Right hindlimb (tissue), 1 donor: Measurements from ENCODE around the gene TSC2.
"Not testable (repeated sequence)": the region's sequence is repeated elsewhere in the genome, so short reads cannot be mapped to it uniquely, and the experiment has no call there.

ENCODE experiments used
- DNase-seq: peaks from one replicate; pipeline ENCODE4 v3.0.0-alpha.2; 2018

Gene TSC2

DNA sequence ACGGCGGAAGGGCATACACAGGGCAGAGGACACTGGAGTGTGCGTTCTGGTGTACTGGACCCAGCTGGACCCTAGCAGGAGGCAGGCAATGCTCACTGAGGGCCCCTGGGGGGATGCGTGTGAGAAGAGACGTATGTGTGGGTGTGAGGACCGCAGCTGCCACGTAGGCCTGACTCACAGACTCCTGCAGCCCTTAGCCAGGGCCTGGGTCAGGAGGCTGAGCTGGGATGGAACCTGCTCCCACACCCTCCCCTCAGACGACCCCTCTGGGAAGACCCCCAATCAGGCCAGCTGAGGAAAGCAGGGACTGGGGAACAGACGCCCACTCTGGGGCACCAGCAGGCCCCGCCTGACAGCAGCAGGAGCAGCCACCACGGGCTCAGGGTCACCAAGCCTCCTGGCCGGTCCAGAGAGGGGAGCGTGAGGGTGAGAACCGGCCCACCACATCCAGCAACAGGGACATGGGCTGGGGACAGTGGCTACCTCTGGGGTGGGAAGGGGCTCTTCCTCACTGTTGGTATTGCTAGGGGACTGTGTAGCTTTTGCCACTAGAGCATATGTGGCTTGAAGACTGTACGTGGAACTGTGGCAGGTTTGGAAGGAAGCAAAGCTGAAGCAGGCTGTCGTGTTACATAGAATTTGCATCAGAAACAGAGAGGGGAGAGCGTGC, 59.5 kb downstream of the TSC2 start:
- not testable (repeated sequence) for DNase-seq

DNA sequence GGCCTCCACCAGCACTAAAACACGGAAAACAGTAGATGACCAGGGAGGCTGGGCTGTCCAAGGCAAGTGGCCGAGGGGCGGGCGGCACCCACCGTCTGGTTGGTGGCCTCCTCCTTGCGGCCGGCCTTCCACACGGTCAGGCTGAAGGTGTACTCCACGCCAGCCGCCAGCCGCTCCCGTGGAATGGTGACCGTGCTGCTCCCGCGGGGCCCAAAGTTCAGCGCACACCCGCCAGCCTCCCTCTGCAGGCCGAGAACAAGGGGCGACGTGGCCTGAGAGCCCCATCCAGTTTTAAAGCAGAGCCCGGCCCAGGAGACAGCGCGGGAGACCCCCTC, 60.0 kb downstream of the TSC2 start:
- DNase-seq: not testable (repeated sequence)

DNA sequence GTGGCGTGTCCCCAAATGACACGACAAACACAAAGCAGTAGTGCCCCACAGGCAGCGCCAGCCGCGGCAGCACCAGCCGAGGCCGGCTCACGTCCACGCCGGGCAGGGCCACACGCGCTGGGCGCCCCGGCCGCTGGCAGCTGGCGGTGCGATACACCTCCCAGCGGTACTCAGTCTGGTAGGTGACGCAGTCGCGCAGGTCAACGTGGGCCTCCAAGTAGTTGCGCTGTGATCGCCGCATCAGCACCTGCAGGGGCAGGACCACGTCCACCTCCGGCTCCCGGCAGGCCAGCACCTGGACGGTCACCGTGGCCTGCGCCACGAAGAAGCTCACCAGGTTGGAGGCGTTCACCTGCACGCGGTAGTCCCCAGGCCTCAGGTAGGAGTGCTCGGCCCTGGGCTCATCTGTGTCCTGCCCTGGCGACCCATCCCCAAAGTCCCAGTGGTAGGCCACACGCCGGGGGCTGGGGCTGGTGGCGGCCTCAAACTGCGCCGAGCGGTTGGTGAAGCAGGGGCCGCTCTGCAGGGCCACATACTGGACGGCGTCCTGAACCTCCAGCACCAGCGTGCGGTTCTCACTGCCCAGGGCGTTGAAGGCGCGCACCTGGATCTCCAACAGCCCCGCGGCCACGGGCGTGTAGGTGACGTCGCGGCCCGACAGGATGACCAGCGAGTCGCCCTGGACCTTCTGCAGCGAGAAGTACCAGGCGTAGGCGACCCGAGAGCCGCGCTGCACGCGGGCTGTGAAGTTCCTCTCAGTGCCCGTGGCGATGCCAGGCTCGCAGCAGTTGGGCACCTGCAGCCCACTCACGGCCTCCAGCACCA, 60.9 kb downstream of the TSC2 start:
- not testable (repeated sequence) for DNase-seq

DNA sequence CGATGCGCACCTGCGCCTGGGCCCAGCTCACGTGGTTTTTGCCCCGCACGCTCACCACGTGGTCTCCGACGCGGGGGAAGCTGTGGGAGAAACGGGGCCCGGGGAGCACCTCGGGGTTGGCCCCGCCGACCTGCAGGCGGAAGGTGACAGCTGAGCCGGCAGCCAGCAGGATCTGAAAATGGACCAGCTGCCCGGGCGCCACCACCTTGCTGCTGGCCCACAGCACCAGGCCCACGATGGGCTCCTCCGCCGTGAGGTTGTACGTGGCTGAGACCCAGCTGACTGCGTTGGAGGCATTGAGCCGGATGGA, 61.4 kb downstream of the TSC2 start:
- not testable (repeated sequence) for DNase-seq

DNA sequence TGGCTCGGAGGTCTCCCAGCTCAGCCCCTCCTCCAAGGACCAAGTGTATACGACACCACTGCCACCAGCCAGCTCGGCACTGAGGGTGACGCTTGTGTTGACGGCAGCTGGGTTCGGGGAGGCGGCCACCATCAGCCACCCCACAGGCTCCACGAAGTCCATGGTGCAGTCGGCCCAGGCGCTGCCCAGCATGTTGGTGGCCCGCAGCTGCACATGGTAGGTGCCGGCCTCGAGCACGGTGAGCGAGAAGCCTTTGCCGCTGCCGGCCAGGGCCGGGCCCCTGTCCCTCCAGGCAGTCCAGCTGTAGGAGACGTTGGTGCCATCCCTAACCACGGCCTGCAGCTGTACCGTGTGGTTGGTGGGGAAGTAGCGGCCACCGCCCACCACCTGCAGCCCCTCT, 62.1 kb downstream of the TSC2 start:
- DNase-seq: not testable (repeated sequence)

DNA sequence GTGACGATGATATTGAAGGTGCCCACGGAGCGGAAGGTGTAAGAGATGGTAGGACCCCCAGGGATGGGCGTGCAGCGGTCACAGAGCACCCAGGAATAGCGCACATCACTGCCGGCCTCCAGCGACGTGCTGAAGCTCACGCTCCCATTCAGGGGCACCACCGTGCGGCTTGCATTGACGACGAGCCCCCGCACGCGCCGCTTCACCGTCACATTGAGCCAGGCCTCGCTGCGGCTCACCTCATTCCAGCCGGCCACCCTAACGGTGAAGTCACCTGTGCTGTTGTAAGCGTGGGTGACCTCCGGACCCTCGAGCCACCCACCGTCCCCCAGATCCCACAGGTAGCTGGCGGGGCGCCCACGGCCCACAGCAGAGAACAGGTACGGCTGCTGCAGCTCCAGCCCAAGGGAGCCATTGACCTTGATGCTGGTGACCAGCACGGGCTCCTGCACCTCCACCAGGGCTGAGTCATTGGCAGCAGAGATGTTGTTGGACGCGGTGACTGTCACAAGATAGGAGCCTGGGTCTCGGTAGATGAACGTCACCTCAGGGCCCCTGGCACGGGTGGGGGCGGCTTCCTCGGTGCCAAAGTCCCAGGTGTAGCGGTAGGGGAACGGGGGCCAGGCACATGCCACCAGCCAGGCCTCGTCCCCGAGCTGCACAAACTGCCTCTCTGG, 62.7 kb downstream of the TSC2 start:
- not testable (repeated sequence) for DNase-seq

DNA sequence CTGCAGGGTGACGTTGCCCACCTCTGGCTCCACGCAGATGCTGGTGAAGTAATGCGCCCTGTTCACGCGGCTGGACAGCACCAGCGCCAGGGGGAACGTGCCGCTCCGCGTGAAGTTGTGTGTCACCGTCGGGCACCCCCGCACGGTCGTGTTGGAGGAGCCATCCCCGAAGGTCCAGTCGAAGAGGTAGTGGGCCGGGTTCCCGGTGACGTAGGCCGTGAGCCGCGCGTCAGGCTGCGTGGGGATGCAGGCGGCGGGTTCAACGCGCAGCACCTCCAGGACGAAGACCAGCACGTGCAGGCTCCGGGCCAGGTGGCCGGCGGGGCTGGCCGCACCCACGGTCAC, 63.2 kb downstream of the TSC2 start:
- DNase-seq: not testable (repeated sequence)

DNA sequence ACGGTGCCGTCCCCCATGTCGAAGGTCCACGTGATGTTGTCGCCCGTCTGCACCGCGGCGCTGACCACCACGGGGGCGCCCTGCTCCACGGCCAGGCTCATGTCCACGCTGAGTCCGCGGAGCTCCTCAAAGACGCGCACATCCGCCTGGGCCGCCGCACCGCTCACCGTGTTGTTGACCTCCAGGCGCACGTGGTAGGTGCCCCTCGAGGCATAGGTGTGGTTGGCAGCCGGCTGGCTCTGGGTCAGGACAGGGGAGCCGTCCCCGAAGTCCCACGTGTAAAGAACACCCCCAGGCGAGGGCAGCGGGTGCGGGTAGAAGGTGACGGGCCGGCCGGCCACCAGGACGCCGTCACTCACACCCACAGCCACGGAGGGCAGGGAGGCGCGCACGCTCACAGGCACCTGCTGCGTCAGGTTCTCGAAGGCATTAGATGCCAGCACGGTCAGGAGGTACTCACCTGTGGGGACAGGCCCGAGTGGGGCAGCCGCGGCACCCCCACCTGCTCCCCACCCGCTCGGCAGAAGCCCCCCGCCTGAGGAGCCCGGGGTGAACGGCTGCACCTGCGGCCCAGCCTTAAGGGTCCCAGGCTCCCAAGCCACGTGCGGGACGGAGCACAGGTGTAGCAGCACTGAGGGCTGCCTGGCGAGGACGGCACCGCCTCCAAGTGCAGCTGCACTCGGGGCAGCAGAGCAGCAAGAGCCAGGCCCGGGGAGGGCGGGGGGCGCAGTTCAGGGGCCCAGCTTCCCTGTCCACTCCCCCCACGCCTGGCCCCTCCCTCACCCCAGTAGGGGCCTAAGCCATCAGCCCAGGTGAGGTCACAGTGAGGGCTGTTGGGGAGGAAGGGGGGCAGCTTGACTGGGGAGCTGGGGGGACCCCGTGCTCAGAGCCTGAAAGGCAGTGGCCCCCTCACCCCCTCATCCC, 63.9 kb downstream of the TSC2 start:
- not testable (repeated sequence) for DNase-seq

DNA sequence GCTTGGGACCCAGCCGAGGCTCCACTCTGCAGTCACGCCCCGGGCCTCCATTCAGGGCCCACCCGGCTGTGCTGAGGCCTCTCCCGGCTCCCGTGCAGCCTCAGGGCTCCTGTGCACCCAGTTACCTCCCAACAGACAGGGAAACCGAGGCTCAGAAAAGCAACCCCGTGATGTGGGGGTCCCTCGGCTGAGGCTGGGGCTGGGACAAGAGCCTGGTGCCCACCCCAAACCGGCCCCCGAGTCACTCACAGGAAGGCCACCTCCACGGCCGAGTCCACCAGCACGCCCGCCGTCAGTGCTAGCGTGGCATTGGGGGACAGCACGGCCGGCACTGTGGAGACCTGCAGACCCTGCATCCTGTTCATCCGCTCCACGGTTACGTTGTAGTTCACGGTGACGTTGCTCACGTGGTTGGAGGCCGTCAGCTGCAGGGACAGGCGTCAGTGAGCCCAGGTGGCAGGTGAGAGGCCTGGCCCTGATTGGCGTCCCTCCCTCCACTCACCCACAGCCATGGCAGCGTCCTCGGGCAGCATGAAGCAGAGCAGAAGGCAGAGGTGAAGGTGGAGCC, 64.8 kb downstream of the TSC2 start:
- not testable (repeated sequence) for DNase-seq

DNA sequence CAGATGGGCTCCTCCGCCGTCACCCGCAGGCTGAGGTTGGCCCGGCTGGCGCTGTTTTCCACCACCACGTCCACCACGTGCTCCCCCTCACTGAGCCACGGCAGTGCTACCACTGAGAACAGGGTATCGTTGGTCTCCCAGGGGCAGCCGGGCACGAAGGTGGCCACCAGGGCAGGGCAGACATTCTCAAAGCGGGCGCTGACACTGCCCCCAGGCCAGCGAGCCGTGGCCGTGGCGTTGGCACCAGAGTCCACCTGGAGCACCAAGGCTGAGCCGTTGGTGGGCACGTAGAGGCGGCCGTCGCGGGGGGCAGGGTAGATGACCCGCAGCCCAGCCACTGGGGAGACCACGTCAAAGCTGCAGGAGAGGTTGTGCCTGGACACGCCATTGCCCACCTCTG, 66.4 kb downstream of the TSC2 start:
- DNase-seq: not testable (repeated sequence)

DNA sequence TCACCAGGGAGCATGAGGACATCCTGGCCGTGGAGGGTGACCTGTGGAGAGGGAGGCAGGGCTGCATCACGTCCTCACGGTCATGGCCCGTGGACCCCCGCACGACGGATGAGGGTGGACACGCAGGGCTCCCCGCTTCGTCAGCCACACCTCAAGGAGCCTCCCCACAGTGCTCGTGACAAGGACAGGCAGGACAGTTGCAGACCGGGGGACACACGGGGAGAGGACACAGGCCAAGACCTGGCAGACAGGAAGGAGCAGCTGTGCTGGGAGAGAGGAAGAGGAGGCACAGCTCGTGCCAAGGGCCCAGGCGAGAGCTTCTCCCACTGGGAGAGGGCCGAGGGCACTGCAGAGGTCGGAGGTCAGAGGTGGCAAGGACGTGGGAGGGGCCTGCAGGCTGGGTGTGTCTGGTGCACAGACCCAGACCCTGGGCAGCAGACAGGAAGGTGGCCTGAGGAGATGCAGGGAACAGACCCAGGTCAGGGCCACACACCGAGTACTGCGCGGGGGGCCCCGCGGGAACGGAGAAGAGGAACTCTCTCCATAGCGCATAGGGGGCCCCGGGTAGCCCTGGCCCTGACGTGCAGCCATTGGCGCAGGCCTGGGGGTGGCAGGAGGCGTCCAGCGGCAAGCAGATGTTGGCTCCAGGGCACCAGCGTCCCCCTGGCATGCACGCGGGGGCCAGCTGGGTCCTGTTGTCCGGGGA, 67.3 kb downstream of the TSC2 start:
- DNase-seq: not testable (repeated sequence)

DNA sequence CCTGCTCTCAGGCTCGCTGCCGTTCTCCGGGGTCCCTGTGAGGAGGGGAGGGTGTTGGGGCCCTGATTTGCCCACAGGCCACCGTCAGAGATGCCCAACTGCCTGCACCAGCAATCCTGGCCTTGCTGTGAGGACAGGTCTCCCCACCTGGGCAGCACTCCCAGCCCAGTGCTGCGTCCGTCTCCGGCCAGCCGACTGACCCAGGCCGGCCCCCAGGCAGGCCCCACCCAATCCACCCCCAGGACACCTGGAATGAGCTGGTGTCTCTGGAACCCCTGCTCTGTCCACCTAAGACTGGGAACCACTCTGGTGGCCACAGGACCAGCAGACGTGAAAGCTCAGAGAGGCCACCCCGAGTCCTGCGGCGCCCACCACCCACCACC, 67.8 kb downstream of the TSC2 start:
- no peak for DNase-seq

DNA sequence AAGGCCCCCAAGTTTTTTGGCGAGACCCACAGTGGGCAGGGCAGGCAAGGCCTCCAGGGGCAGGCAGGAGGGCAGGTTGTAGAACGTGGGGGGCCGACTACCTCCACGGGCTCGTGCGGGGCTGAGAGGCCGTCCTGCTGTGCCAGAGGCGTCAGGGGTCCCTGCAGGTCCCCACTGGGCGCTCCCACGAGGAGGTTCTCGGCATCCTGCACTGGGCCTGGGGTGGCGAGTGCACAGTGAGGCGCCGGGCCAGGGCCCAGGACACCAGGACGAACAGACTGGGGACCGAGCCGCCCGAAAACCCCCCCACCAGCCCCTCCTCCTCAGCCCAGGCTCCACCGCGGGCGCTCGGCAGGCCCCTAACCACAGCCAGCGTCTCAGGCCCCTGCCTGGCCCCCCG, 68.6 kb downstream of the TSC2 start:
- DNase-seq: not testable (repeated sequence)

DNA sequence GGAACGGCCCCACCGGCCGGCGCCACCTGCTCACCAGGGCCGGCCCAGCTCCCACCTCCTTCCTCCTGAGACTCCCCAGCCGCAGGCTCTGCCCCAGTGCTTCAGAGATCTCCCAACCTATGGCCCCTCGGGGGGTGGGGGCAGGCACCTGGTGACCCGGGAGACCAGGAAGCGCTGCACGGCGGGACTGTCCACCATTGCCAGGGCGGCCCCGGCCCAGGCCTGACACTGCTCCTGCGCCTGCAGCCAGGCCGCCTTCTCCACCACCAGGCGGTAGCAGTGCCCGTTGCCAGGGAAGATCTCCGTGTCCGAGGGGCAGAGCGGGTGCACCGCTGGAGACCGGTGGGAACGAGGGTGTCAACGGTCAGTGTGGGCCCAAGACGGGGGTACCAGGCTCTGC, 69.6 kb downstream of the TSC2 start:
- DNase-seq: not testable (repeated sequence)

DNA sequence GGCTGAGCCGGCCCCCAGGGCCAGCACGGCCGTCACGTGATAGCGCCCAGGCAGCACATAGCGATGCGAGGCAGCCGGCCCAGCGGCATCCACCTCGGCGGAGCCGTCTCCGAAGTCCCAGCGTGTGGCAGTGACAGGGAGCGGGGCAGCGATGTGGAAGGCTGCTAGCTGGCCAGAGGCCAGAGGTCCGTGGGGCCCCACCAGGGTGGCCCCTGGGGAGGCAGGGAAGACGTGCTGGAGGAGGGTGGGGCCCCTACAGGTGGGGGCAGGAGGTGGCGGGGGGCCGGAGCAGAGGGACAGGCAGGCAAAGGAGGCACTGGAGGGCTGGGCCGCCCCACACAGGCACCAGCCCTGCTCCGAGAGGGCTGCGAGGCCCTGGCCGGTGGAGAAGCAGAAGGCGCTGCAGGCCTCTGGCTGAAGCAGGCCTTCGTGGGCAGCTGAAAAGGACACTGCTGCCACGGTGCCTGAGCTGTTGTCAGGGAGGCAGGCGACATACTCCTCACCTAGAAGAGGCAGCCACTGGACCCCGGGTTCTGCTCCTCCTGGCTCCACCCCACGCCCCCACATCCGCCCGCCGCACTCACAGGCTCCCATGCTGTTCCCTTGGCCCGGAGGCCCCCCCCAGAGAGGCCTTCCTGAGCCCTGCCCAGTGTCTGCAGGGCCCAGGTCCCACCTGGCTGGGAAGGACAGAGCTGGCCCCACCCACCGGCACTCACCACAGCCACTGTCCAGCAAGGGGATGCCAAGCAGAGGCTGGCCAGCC, 70.4 kb downstream of the TSC2 start:
- not testable (repeated sequence) for DNase-seq

DNA sequence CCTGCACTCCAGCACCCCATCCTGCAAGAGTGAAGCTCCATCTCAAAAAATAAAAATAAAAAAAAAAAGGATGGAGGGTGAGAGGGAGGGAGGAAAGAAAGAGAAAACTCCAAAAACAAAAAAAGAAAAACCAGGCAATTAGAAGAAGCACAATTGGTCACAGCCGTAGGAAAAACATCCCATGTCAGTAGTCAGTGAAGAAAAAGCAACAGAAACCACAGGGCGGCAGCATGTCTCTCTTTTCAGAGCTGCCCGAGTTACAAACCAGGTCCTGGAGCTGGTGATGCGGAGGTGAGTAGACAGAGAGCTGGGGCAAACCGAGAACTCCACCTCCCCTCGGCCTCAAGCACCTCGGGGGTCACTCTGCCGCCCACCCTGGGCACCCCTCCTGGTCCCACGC, 73.5 kb downstream of the TSC2 start:
- peak; percentile 71 for DNase-seq

DNA sequence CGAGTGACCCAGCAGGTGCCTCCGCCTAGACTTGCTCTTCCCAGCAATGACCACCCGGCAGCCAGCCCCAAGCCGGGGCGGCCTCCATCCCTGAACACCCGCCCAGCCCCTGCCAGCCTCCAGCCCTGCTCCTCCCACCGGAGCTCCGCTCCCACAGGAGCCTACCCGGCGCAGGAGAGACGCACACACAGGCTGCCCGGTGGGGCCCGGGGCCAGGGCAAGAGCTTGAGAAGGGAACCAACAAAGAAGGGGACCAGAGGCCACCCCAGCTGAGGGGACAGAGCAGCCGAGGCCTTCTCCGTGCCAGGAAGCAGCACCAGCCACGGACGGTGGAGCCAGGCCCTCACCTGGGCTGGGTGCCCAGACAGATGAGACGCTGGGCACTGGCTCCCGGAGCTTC, 74.1 kb downstream of the TSC2 start:
- DNase-seq: no peak

DNA sequence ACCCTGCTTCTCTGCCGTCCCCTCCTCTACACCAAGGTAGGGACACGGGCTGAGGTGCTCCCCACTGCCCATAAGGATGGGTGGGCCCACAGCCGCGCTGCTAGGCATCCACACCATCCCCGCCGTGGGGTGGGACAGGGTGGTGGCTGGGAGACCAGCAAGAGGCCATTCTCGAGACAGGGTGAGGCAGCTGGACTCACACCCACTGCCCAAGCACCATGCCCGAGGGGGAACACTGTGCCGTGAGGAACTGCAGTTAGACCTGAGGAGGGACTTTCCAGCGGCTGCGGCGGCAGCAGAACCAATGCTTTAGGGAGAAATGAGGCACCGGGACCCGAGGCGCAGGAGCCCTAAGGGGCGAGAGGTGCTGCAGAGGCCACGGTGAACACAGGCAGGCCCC, 74.6 kb downstream of the TSC2 start:
- no peak for DNase-seq

DNA sequence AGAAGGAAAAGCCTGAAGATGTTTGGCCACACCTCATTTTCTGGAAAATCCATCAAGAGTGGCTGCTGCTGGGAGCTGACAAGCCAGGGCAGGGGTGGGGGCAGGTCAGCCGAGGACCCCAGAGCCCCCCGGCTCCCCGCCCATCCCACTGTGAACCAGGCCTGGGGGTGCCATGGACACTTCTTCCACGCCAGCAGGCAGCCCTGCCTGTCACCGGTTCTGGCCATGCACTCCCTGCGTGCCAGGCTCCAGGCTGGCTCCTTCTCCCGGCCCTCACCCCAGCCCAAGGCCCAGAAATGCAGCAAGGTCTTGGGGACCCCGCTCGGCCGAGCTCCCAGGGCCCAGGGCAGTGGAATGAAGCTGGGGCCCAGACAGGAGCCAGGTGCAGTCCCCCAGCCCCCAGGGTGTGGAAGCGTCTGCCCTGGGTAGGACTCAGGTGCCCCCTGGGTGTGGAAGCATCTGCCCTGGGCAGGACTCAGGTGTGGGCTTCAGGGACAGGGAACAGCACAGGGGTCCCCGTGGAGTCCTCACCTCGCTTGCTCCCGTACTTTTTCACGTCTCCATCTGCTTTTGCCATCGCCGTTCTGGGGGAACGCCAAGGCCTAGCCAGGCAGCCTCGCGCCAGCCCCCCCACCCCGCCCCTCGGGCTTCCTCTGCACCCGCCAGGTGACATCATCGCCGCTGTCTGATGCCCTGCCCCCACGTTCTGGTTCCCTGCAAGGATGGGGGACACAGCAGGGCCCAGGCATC, 75.3 kb downstream of the TSC2 start:
- DNase-seq: peak; percentile 52

DNA sequence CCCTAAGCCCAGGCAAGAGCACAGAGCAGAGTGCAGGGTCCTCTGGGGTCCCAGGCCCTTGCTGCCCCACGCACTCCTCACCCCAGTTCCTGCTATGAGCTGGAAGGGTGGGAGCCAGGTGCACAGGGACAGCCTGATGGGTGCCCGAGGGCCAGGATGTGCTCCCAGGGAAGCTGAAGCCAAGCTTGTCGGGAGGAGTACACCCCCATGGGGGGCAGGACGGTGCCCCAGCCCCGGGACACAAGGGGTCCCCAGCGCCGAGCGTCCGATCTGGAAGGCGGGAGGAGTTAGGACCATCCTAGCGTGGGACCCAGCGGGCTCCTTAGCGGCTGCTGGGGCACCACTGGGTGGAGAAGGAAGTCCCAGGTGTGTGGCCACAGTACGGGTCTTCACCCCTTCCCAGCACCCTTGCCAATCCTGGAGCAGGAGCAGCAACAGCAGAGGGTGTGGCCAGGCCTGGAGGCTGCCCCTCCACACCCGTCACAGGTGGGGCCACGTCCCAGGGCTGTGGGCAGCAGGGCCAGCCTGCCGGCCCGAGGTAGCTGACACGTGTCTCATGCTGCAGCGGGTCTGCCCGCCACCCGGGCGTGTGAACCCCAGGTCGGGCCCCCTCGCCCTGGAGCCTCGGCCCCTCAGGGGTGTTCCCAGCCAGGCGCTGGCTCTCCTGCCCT, 76.1 kb downstream of the TSC2 start:
- not testable (repeated sequence) for DNase-seq
